PC-9 (cell line): Measurements from ENCODE around the gene CTNNA3. TPM values are rescaled to one million over a fixed set of nuclear protein-coding genes. Genes with fewer than 3 reads are reported as not detected.

ENCODE experiments used
- BruUV-seq: library from RNA; stranded (reverse); fragments of 400-500 nt; replicated peaks from 2 replicates; lab custom pipeline; 2021; lab: Mats Ljungman, UMichigan
- CTCF ChIA-PET: fragments of 300-600 bp; sonication (Branson Sonifier 250); formaldehyde crosslinking; loops from one replicate; lab custom pipeline; 2022; ENCODE audit warnings: antibody characterized with exemption; lab: Charles Lee
- POLR2A ChIA-PET: fragments of 300-600 bp; sonication (Branson Sonifier 250); formaldehyde crosslinking; loops from one replicate; lab custom pipeline; 2022; ENCODE audit warnings: antibody characterized with exemption; ENCODE audit not compliant: unreplicated experiment; lab: Charles Lee
- DNase-seq, 2 experiments: peaks; one replicate each; pipeline versions ENCODE4 v3.0.0 to v3.0.0-alpha.2; 2015 to 2022; ENCODE audit warnings: mixed read lengths in 1 of 2
- H2AFZ ChIP-seq: fragments of 200-600 bp; sonication (generic); 2 replicates; pipeline ENCODE4 v1.8.1; 2017; ENCODE audit warnings: antibody characterized with exemption
- H3F3A ChIP-seq: fragments of 200-600 bp; sonication (generic); 2 replicates; pipeline ENCODE4 v1.8.1; 2017; ENCODE audit warnings: antibody characterized with exemption, mild to moderate bottlenecking, low read depth; ENCODE audit not compliant: insufficient read depth
- H3K27ac ChIP-seq: fragments of 200-600 bp; sonication (generic); 2 replicates; pipeline ENCODE4 v1.6.1; 2016; ENCODE audit warnings: mixed run types
- H3K27me3 ChIP-seq: fragments of 200-600 bp; sonication (generic); 2 replicates; pipeline ENCODE4 v1.6.1; 2016; ENCODE audit warnings: low read depth, mixed run types; ENCODE audit not compliant: insufficient read depth
- H3K36me3 ChIP-seq: fragments of 200-600 bp; sonication (generic); 2 replicates; pipeline ENCODE4 v1.6.1; 2016; ENCODE audit warnings: low read depth, mixed run types
- H3K4me1 ChIP-seq: fragments of 200-600 bp; sonication (generic); replicated peaks from 2 replicates; pipeline ENCODE4 v1.6.1; 2016; ENCODE audit warnings: mixed run types; ENCODE audit not compliant: insufficient read depth
- H3K4me2 ChIP-seq: fragments of 200-600 bp; sonication (generic); 2 replicates; pipeline ENCODE4 v1.6.1; 2017; ENCODE audit warnings: mixed run types
- H3K4me3 ChIP-seq: fragments of 200-600 bp; sonication (generic); 2 replicates; pipeline ENCODE4 v1.6.1; 2016; ENCODE audit warnings: mixed run types
- H3K79me2 ChIP-seq: fragments of 200-600 bp; sonication (generic); 2 replicates; pipeline ENCODE4 v1.6.1; 2017; ENCODE audit warnings: low read depth, mixed run types
- H3K9me2 ChIP-seq: fragments of 200-600 bp; sonication (generic); 2 replicates; pipeline ENCODE4 v1.8.1; 2017; ENCODE audit warnings: mild to moderate bottlenecking; ENCODE audit not compliant: insufficient read depth
- H3K9me3 ChIP-seq: fragments of 200-600 bp; sonication (generic); 2 replicates; pipeline ENCODE4 v1.8.1; 2016; ENCODE audit warnings: low read depth; ENCODE audit not compliant: insufficient read depth
- H4K20me1 ChIP-seq: fragments of 200-600 bp; sonication (generic); 2 replicates; pipeline ENCODE4 v1.8.1; 2017; ENCODE audit not compliant: insufficient read depth
- EZH2 ChIP-seq: fragments of 200-600 bp; sonication (generic); IDR thresholded peaks from 2 replicates; pipeline ENCODE4 v1.8.0; 2017; ENCODE audit warnings: antibody characterized with exemption, low read depth
- intact Hi-C: fragments of 100-400 bp; cut with micrococcal nuclease; formaldehyde crosslinking; loops from one replicate; pipeline ENCODE4 v1.10.0; 2022; ENCODE audit not compliant: unreplicated experiment
- total RNA-seq: library from RNA; stranded (reverse); gene quantifications from 2 replicates; pipeline ENCODE4 v1.2.3, GENCODE V29; 2021
- TF ChIP-seq, protein P1 (sequence below): fragments of 200-600 bp; sonication (generic); conservative IDR thresholded peaks from 2 replicates; pipeline ENCODE4 v1.6.1; 2017; ENCODE audit warnings: mixed run types, antibody characterized with exemption, mild to moderate bottlenecking, moderate library complexity

CTNNA3 gene
- total RNA-seq, 1 experiment from 2014 or later: not detected

DNA sequence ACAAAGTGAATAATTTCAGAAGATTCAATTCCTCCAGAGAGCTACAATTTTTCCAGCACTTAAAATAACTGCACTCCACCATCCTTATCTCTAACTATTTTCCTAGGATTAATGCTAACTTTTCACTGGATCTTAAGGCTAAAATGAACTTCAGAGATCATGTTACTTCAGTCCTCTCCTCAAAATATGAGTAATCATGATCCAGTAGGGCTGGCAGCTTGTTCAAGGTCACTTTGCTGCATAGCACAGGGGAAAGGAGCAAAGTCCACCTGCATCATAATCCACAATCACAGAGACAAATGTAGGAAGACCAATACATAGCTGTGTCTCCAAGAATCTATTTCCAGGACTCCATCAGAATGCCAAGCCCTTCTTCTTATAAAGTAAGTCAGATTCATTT, 619.9 kb downstream of the CTNNA3 start:
- Histone ChIP-seq H3K4me1 (no peaks in the 10 kb centered on the region), H3K4me2 (no peak overlapping the region), H2AFZ (no peak overlapping the region), H3K27ac (no peak overlapping the region), H3F3A (no peaks in the 10 kb centered on the region), H3K9me3 (no peaks in the 10 kb centered on the region), H3K36me3 (no peaks in the 10 kb centered on the region), H4K20me1 (no peaks in the 10 kb centered on the region), H3K27me3 (no peaks in the 10 kb centered on the region), H3K9me2 (no peaks in the 10 kb centered on the region), H3K79me2 (no peaks in the 10 kb centered on the region), H3K4me3 (no peak overlapping the region)
- DNase-seq: no peak
- ChIA-PET CTCF (no interaction called here), POLR2A (no interaction called here)
- TF ChIP-seq, protein P1, sequence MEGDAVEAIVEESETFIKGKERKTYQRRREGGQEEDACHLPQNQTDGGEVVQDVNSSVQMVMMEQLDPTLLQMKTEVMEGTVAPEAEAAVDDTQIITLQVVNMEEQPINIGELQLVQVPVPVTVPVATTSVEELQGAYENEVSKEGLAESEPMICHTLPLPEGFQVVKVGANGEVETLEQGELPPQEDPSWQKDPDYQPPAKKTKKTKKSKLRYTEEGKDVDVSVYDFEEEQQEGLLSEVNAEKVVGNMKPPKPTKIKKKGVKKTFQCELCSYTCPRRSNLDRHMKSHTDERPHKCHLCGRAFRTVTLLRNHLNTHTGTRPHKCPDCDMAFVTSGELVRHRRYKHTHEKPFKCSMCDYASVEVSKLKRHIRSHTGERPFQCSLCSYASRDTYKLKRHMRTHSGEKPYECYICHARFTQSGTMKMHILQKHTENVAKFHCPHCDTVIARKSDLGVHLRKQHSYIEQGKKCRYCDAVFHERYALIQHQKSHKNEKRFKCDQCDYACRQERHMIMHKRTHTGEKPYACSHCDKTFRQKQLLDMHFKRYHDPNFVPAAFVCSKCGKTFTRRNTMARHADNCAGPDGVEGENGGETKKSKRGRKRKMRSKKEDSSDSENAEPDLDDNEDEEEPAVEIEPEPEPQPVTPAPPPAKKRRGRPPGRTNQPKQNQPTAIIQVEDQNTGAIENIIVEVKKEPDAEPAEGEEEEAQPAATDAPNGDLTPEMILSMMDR: no peak
- no peak for TF ChIP-seq EZH2
- BruUV-seq: no TSS peak
- intact Hi-C loops: no loop called here

DNA sequence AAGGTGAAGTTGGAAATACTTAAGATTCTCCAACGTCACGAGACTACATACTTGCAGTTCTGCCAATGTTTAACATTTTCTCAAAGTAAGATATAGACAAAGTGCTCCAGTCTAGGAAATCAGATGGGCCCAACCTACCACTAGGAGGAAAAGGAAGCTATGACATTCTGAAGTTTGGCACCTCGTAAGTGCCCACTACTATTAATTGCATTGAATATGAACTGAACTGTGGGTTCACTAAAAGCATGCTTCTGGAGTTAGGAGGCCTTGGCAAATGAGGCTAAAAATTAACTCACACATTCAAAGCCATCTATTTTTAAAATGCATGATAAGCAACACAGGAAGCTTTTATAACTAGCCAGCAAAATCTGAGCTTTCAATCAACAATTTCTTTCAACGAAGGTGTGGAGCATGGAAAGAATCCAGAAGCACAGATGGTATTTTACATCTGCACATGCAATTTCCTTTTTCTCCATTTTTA, 620.5 kb downstream of the CTNNA3 start:
- H3K27me3 ChIP-seq: no peaks in the 10 kb centered on the region
- H3K79me2 ChIP-seq: no peaks in the 10 kb centered on the region
- no peak overlapping the region for H2AFZ ChIP-seq
- TF ChIP-seq EZH2: no peak
- TF ChIP-seq, protein P1: no peak
- CTCF ChIA-PET: no interaction called here
- no peak overlapping the region for H3K4me2 ChIP-seq
- intact Hi-C loops: no loop called here
- no peaks in the 10 kb centered on the region for H3K9me3 ChIP-seq
- H3K27ac ChIP-seq: no peak overlapping the region
- POLR2A ChIA-PET: no interaction called here
- H3F3A ChIP-seq: no peaks in the 10 kb centered on the region
- H3K9me2 ChIP-seq: no peaks in the 10 kb centered on the region
- H4K20me1 ChIP-seq: no peaks in the 10 kb centered on the region
- DNase-seq: no peak
- no TSS peak for BruUV-seq
- no peaks in the 10 kb centered on the region for H3K4me1 ChIP-seq
- H3K36me3 ChIP-seq: no peaks in the 10 kb centered on the region
- H3K4me3 ChIP-seq: no peak overlapping the region

DNA sequence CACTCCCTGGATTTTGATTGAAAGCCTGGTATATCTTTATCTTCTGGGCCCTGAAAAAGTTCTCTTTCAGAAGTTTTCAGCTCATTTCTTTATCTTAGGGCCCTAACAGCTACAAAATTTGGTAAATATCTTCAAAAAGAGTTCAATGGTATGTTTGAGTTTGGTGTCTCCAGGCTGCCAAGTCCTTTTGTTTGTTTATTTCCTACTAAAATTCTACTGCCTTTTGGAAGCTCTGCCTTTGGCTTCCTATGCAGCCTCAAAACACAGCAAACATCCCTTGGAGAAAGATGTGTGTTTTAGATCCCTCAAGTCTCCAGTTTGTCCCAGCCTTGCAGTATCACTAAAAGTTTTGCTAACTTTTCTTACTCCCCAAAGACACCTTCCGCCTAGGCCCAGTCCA, 623.3 kb downstream of the CTNNA3 start:
- no TSS peak for BruUV-seq
- no peaks in the 10 kb centered on the region for H3K4me1 ChIP-seq
- no peak overlapping the region for H3K4me2 ChIP-seq
- ChIA-PET CTCF (no interaction called here), POLR2A (no interaction called here)
- H3K27ac ChIP-seq: no peak overlapping the region
- H2AFZ ChIP-seq: no peak overlapping the region
- TF ChIP-seq, protein P1: no peak
- no peak for TF ChIP-seq EZH2
- DNase-seq: no peak
- no peaks in the 10 kb centered on the region for H4K20me1 ChIP-seq
- H3K79me2 ChIP-seq: no peaks in the 10 kb centered on the region
- H3K4me3 ChIP-seq: no peak overlapping the region
- H3K9me3 ChIP-seq: no peaks in the 10 kb centered on the region
- no peaks in the 10 kb centered on the region for H3K9me2 ChIP-seq
- intact Hi-C loops: loop anchor here (1.0 kb wide), 1 partner anchor 8 kb away; no protein-coding TSS in a partner anchor
- H3F3A ChIP-seq: no peaks in the 10 kb centered on the region
- H3K27me3 ChIP-seq: no peaks in the 10 kb centered on the region
- no peaks in the 10 kb centered on the region for H3K36me3 ChIP-seq
